ENCODE measurements around the gene RTN4.

Gene RTN4

GRCh38 chr2:54939446-54940118, 110.7 kb downstream of the RTN4 start:
- no peak for TF ChIP-seq CTCF (IDR thresholded peaks at IDR 0.05; ENCODE audit: control extremely low read depth, extremely low read depth, low read depth, missing control alignments)
- ChIA-PET CTCF (no interaction called here), POLR2A (no interaction called here)
- no peak for DNase-seq (ENCODE audit: extremely low spot score)

- no peak for TF ChIP-seq CTCF (IDR thresholded peaks at IDR 0.05; ENCODE audit: control extremely low read depth, extremely low read depth, low read depth, missing control alignments)
- POLR2A ChIA-PET = no interaction called here
- no peak for DNase-seq (ENCODE audit: extremely low spot score)
- CTCF ChIA-PET = interaction anchor here (0.7 to 1.2 kb wide), 2 partner anchors 9 to 259 kb away, joined by 3 read pairs; no protein-coding TSS in a partner anchor
Observed at GRCh38 chr2:54936766-54937165, 113.5 kb downstream of the RTN4 start.

- no peak for DNase-seq (ENCODE audit: extremely low spot score)
- ChIA-PET POLR2A (no interaction called here), CTCF (no interaction called here)
- TF ChIP-seq CTCF (IDR thresholded peaks at IDR 0.05; ENCODE audit: control extremely low read depth, extremely low read depth, low read depth, missing control alignments) = no peak
Observed at GRCh38 chr2:54935389-54935788, 114.9 kb downstream of the RTN4 start.

- DNase-seq (ENCODE audit: extremely low spot score) = no peak
- POLR2A ChIA-PET = no interaction called here
- no peak for TF ChIP-seq CTCF (IDR thresholded peaks at IDR 0.05; ENCODE audit: control extremely low read depth, extremely low read depth, low read depth, missing control alignments)
- CTCF ChIA-PET = interaction anchor here (0.9 to 1.1 kb wide), 2 partner anchors 28 to 176 kb away, joined by 3 read pairs; no protein-coding TSS in a partner anchor
Observed at GRCh38 chr2:54931473-54931872, 118.8 kb downstream of the RTN4 start.

- CTCF ChIA-PET = interaction anchor here (2.3 kb wide), 1 partner anchor 17 kb away, joined by 6 read pairs; no protein-coding TSS in a partner anchor
- TF ChIP-seq CTCF (IDR thresholded peaks at IDR 0.05; ENCODE audit: control extremely low read depth, extremely low read depth, low read depth, missing control alignments) = no peak
- POLR2A ChIA-PET = no interaction called here
- no peak for DNase-seq (ENCODE audit: extremely low spot score)
Observed at GRCh38 chr2:54928719-54929118, 121.5 kb downstream of the RTN4 start.

GRCh38 chr2:54927751-54928615, 122.3 kb downstream of the RTN4 start:
- CTCF ChIA-PET = interaction anchor here (1.1 to 2.3 kb wide), 4 partner anchors 8 to 24 kb away, joined by 3 to 6 read pairs (median 4); no protein-coding TSS in a partner anchor

More at GRCh38 chr2:54927751-54928615, 122.3 kb downstream of the RTN4 start:
- TF ChIP-seq CTCF (IDR thresholded peaks at IDR 0.05; ENCODE audit: control extremely low read depth, extremely low read depth, low read depth, missing control alignments) = no peak
- POLR2A ChIA-PET = no interaction called here
- no peak for DNase-seq (ENCODE audit: extremely low spot score)
